PFSK-1 (cell line): ENCODE results near the gene DRD2.

Experiments used
- SIN3A ChIP-seq: IDR thresholded peaks from 2 replicates; pipeline ENCODE4 v1.6.1; 2012; ENCODE audit warnings: mild to moderate bottlenecking, low read length, moderate library complexity, borderline replicate concordance; ENCODE audit not compliant: insufficient read depth
- TAF1 ChIP-seq: IDR thresholded peaks from 2 replicates; pipeline ENCODE4 v1.6.1; 2012; ENCODE audit warnings: low read length, control low read depth, borderline replicate concordance; ENCODE audit not compliant: insufficient read depth
- TF ChIP-seq, protein P1 (sequence below), 2 experiments: IDR thresholded peaks; 2 replicates each; pipeline versions ENCODE4 v1.6.1 to v1.8.0; 2011 to 2012; ENCODE audit warnings: low read depth in 2 of 2, low read length in 2 of 2, control low read depth in 1 of 2, inconsistent platforms in 1 of 2, mild to moderate bottlenecking in 1 of 2, moderate library complexity in 1 of 2; ENCODE audit not compliant: insufficient read depth in 1 of 2

DNA sequence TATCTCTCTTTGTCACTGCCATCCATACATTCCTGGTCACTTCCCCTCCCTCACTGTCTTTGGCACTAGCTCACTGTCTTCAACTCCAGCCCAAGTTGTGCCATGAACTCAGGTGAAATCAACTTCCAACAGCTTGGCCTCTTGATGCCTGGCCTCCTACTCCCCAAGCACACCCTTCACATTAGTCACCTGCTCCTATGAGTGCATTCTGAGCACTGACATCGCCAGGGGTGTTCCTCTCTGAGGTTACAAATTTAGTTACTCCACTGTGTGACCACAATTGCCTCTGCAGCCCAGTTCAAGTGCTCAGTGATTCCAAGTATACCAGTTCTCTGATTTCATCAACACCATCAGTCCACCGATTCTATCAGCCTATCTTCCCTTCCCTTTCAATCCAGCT, 10.8 kb downstream of the DRD2 start:
- TF ChIP-seq SIN3A (no peak), TAF1 (no peak)
- TF ChIP-seq, protein P1, sequence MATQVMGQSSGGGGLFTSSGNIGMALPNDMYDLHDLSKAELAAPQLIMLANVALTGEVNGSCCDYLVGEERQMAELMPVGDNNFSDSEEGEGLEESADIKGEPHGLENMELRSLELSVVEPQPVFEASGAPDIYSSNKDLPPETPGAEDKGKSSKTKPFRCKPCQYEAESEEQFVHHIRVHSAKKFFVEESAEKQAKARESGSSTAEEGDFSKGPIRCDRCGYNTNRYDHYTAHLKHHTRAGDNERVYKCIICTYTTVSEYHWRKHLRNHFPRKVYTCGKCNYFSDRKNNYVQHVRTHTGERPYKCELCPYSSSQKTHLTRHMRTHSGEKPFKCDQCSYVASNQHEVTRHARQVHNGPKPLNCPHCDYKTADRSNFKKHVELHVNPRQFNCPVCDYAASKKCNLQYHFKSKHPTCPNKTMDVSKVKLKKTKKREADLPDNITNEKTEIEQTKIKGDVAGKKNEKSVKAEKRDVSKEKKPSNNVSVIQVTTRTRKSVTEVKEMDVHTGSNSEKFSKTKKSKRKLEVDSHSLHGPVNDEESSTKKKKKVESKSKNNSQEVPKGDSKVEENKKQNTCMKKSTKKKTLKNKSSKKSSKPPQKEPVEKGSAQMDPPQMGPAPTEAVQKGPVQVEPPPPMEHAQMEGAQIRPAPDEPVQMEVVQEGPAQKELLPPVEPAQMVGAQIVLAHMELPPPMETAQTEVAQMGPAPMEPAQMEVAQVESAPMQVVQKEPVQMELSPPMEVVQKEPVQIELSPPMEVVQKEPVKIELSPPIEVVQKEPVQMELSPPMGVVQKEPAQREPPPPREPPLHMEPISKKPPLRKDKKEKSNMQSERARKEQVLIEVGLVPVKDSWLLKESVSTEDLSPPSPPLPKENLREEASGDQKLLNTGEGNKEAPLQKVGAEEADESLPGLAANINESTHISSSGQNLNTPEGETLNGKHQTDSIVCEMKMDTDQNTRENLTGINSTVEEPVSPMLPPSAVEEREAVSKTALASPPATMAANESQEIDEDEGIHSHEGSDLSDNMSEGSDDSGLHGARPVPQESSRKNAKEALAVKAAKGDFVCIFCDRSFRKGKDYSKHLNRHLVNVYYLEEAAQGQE (IDR thresholded peaks at IDR 0.05; ENCODE audit: insufficient read depth in 1 of 2, low read depth in 2 of 2, low read length in 2 of 2): no peak
